GM19467 (cell line): ENCODE measurements around the gene ADGRB2.
"Not testable (repeated sequence)": the region's sequence is repeated elsewhere in the genome, so short reads cannot be mapped to it uniquely, and the experiment has no call there.

Experiments
- ATAC-seq: cut with Tn5 transposase; IDR thresholded peaks from one replicate; pipeline ENCODE4 v1.9.1; 2021; ENCODE audit warnings: mild to moderate bottlenecking, moderate library complexity; ENCODE audit not compliant: unreplicated experiment

Gene ADGRB2

GRCh38 chr1:31730336-31731048 lies 33.6 kb downstream of the ADGRB2 start:
- ATAC-seq: no peak

GRCh38 chr1:31727849-31728248 lies 36.3 kb downstream of the ADGRB2 start:
- ATAC-seq: no peak

DNA sequence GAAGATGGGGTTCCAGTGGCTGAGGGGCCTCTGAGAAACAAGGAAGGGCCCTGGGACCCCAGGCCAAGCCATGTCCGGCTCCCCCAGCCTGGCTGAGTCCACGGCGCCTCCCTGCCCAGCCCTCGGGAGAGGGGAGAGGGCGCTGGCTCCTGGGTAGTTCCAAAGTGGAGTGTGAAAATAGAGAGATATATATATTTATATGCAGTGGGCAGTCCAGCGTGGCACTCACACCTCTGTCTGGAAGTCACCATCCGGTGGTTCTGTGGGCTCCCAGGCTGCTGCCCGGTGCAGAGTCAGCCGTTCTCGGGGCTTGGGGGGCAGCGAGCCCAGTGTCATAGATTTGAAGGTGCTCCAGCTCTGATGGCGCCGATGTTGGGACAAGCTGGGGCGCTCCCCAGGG lies 36.9 kb downstream of the ADGRB2 start:
- ATAC-seq: no peak

DNA sequence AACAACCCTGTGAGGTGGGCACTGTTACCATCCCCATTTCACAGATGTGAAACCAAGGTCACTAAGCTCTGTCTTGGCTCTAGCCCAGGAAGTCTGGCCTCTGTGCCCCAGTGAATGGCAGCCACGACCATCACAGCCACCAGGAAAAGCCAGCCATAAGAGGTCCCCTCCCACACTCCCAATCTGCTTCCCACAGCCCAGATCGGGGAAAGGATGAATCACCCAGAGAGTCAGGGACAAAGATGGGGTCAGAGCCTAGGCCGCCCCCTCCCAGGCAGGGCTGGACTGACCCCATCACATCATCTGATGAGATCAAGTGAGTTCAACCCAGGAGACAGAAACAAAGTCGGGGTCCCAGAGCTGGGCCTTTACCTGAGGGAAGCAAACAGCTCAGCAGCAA lies 37.4 kb downstream of the ADGRB2 start:
- ATAC-seq: no peak

DNA sequence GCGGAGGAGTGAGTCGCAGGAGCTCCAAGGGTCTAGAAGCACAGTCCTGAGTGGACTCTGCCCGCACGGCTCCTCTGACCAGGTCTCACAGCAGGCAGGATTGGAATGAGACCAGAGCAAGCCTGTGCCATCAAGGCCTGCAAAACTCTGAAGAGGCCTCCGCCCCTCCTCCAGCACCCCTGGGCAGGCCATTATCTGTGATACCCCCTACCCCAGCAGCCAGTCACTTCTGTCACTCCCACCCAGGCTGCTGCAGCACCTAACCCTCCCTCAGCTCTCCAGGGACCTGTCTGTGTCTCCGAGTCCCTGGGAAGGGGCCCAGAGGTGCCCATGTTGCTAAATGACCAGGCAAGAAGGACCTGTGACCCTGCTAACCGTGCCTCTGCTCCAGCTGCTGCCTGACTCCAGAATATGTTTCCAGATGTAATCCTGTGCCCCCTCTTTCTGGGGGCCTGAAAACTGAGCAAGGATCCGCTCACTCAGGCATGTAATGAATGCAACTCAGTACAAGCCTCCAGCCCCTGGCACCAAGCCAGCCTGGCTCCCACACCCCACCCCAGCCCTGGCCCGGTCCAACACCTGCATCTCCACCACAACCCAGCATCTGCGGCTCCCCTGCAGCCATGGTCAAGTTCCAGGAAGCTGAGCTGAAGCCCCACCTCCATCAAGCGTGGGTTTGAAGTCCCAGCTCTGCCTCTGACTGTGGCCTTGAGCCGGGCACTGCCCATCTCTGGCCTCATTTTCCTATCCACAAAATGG lies 38.2 kb downstream of the ADGRB2 start:
- ATAC-seq: no peak

- ATAC-seq: no peak
These were observed 39.0 kb downstream of the ADGRB2 start for GRCh38 chr1:31725134-31725533.

GRCh38 chr1:31723828-31724359 lies 40.2 kb downstream of the ADGRB2 start:
- ATAC-seq: no peak

DNA sequence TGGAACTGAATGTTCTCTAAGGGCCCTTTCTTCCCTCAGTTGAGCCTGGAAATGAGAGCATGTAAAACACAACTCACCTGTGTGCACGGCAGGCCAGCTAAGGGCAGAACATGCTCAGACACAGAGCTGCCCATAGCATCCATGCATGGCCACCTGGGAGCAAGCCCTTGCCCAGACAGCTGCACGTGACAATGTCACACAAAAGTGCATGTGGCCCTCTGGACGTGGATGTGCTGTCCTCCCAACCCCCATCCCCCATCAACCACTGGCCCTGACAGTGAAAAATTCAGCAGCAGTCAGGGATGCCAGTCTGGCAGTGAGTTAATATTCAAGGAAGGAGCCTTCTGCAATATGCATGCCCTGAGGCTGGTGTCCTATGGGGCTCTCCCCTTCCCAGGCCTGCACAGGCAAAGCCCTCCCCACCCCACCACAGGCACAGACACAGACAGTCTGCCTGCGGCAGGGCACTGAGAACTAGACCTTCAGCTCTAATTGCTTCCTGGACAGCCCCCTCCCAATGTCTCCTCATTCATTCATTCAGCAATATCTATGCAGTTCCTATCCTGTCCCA lies 45.7 kb downstream of the ADGRB2 start:
- ATAC-seq: no peak

- ATAC-seq: no peak
These were observed 46.8 kb downstream of the ADGRB2 start for GRCh38 chr1:31717341-31717740.

DNA sequence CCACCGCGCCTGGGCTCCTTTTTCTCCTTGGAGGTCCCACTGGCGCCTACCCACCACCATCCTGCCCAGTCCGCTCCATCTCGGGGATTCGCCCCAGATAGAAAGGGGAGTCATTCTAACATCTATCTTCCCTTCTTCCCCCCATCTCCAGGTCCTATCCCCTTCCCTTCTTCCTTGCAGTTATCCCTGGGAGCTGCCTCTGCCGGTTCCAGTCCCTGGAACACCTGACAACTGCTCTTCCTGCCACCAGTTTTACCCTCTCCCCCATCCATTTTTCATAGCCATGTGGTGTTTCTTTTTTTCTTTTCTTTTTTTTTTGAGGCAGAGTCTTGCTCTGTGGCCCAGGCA lies 48.3 kb downstream of the ADGRB2 start:
- ATAC-seq: no peak

- no peak for ATAC-seq
These were observed 48.9 kb downstream of the ADGRB2 start for GRCh38 chr1:31715087-31715872.

DNA sequence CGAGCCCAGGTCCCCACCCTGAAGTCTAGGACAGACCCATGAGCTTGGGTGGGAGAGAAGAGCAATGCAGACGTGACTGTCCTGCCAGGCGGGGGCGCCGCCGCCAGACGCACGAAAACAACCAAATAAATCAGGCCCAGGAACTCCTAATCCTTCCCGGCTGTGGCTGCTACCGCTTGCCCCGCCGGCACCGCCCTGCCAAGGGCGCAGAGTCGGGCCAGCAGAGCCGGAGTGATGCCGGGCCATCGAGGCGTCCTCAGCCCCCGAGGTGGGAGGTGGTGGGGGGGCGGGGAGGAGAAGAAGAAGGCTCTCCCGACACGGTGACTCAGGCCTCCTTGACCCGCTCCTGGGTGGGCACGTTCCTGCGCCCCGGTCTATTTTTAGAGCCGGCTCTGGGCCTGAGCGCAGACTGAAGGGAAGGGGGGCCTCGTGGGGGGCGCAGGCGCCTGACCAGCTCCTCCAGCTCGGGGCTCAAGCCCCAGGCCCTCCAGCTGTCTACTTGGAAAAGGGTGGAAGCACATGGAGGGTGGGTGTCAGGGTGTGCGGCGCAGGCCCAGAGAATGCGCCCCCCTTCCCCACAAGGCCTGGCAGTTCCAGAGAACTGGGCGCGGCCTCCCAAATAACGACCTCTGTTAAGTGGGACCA lies 49.6 kb downstream of the ADGRB2 start:
- no peak for ATAC-seq

DNA sequence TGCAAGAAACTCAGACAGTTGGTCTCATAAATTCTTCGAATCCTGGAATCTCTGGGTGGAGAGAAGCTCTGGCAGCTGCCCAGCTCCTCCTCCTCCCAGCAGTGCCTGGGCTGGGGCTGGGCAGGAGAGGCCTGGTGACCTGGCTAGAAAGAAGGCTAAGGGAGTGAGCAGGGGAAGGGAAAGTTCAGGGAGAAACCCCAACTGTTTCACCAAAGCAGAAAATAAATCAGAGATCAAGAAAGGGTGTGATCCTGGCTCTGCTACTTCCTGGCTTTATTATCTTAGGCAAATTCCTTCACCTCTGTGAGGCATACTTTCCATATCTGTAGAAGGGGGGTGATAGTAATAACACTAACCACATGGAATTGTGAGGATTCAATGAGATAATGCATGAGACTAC lies 51.5 kb downstream of the ADGRB2 start:
- no peak for ATAC-seq

GRCh38 chr1:31712068-31712467 lies 52.1 kb downstream of the ADGRB2 start:
- no peak for ATAC-seq

GRCh38 chr1:31708324-31708723 lies 55.8 kb downstream of the ADGRB2 start:
- no peak for ATAC-seq

GRCh38 chr1:31707711-31708110 lies 56.4 kb downstream of the ADGRB2 start:
- no peak for ATAC-seq

DNA sequence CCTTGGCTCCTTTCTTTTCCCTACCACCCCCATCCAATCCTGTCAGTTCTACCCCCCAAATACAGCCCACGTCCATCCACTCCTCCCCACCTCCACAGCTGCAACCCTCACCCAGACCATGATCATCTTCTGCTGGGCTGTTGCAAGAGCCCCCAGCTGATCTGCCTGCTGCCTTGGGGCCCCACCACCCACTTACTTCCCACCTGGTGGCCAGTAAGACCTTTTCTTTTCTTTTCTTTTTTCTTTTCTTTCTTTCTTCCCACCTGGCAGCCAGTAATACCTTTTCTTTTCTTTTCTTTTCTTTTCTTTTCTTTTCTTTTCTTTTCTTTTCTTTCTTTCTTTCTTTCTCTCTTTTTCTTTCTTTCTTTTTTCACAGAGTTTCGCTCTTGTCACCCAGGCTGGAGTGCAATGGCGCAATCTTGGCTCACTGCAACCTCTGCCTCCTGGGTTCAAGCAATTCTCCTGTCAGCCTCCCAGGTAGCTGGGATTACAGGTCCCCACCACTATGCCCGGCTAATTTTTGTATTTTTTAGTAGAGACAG lies 57.0 kb downstream of the ADGRB2 start:
- ATAC-seq: not testable (repeated sequence)

DNA sequence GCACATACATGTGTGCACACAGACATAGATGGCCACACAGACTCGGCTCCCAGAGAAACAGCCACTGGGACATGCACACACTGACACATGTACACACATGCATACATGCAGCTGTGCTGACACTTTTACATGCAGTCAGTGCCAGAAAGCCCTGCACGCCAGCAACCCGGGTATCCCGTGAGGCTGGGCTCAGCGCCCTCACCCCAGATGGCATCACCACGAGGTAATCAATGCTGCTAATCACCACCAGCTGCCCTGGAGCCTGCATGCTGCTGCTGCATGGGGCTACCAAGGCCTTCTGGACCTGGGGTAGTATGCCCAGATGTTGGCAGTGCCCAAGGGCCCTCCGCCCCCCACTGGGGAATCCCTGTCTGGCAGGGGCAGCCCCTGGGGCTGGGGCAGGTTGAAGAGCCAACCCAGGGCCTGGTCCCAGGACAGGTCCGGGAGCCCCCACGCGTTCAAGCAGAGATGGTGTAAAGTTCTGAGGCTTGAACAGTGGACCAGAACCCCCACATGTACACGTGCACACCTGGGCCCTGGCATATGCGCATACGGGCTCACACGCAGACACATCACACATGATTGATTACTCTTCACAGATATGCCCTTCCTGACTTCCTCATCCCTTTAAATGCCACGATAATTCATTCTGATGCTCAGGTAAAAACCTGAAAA lies 57.6 kb downstream of the ADGRB2 start:
- no peak for ATAC-seq

DNA sequence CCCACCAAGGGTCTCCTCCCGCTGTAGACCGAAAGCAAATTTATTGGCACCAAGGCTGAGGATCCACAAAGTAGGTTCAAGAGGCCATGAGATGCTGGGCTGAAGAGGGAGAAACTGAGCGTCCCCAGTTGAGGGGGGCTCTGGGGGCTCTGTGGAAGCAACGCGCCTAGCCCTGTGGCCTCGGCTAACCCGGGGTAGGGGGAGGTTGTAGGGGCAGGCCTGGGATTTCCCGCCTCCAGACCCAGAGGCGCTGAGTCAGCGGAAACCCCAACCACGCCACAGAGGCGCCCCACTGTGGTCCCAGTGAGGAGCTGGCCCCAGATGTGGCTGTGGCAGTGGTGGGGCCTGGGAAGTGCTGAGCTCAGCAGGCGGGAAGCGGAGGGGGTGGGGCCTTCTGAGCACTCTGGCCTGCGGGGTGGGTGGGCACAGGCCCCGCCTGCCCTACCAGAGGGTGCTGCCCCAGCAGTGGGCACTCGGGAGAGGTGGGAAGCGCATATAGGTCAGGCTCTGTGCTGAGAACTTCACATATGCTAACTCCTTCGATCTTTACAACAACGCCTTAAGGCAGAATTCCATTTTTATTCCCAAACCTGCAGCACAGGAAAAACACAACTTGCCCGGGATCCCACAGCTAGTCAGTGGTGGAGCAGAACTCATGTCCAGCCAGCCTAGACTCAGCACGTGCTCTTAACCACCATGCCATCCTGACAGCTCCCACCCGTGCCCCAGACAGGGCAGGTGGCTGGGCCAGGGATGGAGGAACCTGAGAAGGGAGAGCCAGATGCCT lies 58.9 kb downstream of the ADGRB2 start:
- ATAC-seq: no peak
